ENCODE measurements around the gene ROR1.

The ROR1 gene

GRCh38 chr1:64039390-64039926 is 265.6 kb downstream of the ROR1 start:
- peak overlapping the region; percentile 88 for H3K27ac ChIP-seq (ENCODE audit: low read length, poor library complexity, severe bottlenecking)
- no peak overlapping the region for H2BK15ac ChIP-seq (ENCODE audit: low read depth, poor library complexity, severe bottlenecking)
- H3K79me1 ChIP-seq (replicated peaks; ENCODE audit: low read length, poor library complexity, severe bottlenecking) = peaks cover 4% of the 10 kb centered on the region
- H4K8ac ChIP-seq (ENCODE audit: low read length) = no peak overlapping the region
- H2BK12ac ChIP-seq (ENCODE audit: low read length in 2 of 2) = no peak overlapping the region
- H3K18ac ChIP-seq (ENCODE audit: low read depth in 1 of 2, low read length in 2 of 2) = peak overlapping the region in 1 of 2 experiments; percentile 42
- peak overlapping the region; percentile 65 for H3K9ac ChIP-seq (ENCODE audit: low read length)
- no peak overlapping the region for H3K4me2 ChIP-seq (ENCODE audit: low read length, poor library complexity, severe bottlenecking)
- no peak overlapping the region for H3K14ac ChIP-seq (ENCODE audit: low read length in 2 of 2)
- peak; percentile 97 for DNase-seq
- peak overlapping the region; percentile 63 for H2BK5ac ChIP-seq (ENCODE audit: low read depth, low read length, poor library complexity, severe bottlenecking)
- 6% methylated on average over 3 of the region's 3 CpGs for WGBS
- H3K4me1 ChIP-seq (ENCODE audit: control insufficient read depth, insufficient read depth, low read depth, low read length) = peaks cover 11% of the 10 kb centered on the region
- H3K9me3 ChIP-seq (ENCODE audit: control insufficient read depth, low read length) = peaks cover 4% of the 10 kb centered on the region
- no peak overlapping the region for H2AFZ ChIP-seq (ENCODE audit: low read depth, low read length)
- H3K23ac ChIP-seq (ENCODE audit: low read length in 2 of 2) = no peak overlapping the region
- no peak overlapping the region for H3K4me3 ChIP-seq (ENCODE audit: insufficient read depth in 1 of 2, low read depth in 1 of 2, low read length in 2 of 2)
- H4K91ac ChIP-seq (ENCODE audit: low read length) = no peak overlapping the region
- H3K36me3 ChIP-seq (ENCODE audit: control insufficient read depth in 1 of 2, insufficient read depth in 2 of 2, low read depth in 1 of 2, low read length in 2 of 2) = no peaks in the 10 kb centered on the region
- no peak overlapping the region for H2BK120ac ChIP-seq (ENCODE audit: low read depth, low read length)
- H3K4ac ChIP-seq (ENCODE audit: low read depth in 1 of 2, low read length in 2 of 2) = peak overlapping the region in 1 of 2 experiments; percentile 10
- H3K27me3 ChIP-seq (ENCODE audit: control insufficient read depth in 1 of 2, insufficient read depth in 1 of 2, low read length in 2 of 2) = no peaks in the 10 kb centered on the region
- H2AK5ac ChIP-seq (ENCODE audit: low read length, severe bottlenecking) = no peak overlapping the region

GRCh38 chr1:64041371-64042131 is 267.7 kb downstream of the ROR1 start:
- H3K18ac ChIP-seq (ENCODE audit: low read depth in 1 of 2, low read length in 2 of 2) = peak overlapping the region in 1 of 2 experiments; percentile 28
- no peak overlapping the region for H2BK15ac ChIP-seq (ENCODE audit: low read depth, poor library complexity, severe bottlenecking)
- peaks cover 11% of the 10 kb centered on the region for H3K4me1 ChIP-seq (ENCODE audit: control insufficient read depth, insufficient read depth, low read depth, low read length)
- no peak overlapping the region for H4K91ac ChIP-seq (ENCODE audit: low read length)
- H3K27me3 ChIP-seq (ENCODE audit: control insufficient read depth in 1 of 2, insufficient read depth in 1 of 2, low read length in 2 of 2) = no peaks in the 10 kb centered on the region
- no peak overlapping the region for H2BK120ac ChIP-seq (ENCODE audit: low read depth, low read length)
- H3K23ac ChIP-seq (ENCODE audit: low read length in 2 of 2) = no peak overlapping the region
- H3K79me1 ChIP-seq (replicated peaks; ENCODE audit: low read length, poor library complexity, severe bottlenecking) = peaks cover 4% of the 10 kb centered on the region
- no peak overlapping the region for H2BK5ac ChIP-seq (ENCODE audit: low read depth, low read length, poor library complexity, severe bottlenecking)
- H3K4me2 ChIP-seq (ENCODE audit: low read length, poor library complexity, severe bottlenecking) = no peak overlapping the region
- H4K8ac ChIP-seq (ENCODE audit: low read length) = no peak overlapping the region
- H3K4me3 ChIP-seq (ENCODE audit: insufficient read depth in 1 of 2, low read depth in 1 of 2, low read length in 2 of 2) = no peak overlapping the region
- H2BK12ac ChIP-seq (ENCODE audit: low read length in 2 of 2) = no peak overlapping the region
- H3K14ac ChIP-seq (ENCODE audit: low read length in 2 of 2) = no peak overlapping the region
- peaks cover 2% of the 10 kb centered on the region for H3K9me3 ChIP-seq (ENCODE audit: control insufficient read depth, low read length)
- H2AFZ ChIP-seq (ENCODE audit: low read depth, low read length) = no peak overlapping the region
- DNase-seq = no peak
- H2AK5ac ChIP-seq (ENCODE audit: low read length, severe bottlenecking) = peak overlapping the region; percentile 3
- H3K36me3 ChIP-seq (ENCODE audit: control insufficient read depth in 1 of 2, insufficient read depth in 2 of 2, low read depth in 1 of 2, low read length in 2 of 2) = no peaks in the 10 kb centered on the region
- 71% methylated on average over 3 of the region's 3 CpGs for WGBS
- H3K4ac ChIP-seq (ENCODE audit: low read depth in 1 of 2, low read length in 2 of 2) = peak overlapping the region in 1 of 2 experiments; percentile 35
- no peak overlapping the region for H3K9ac ChIP-seq (ENCODE audit: low read length)
- peak overlapping the region; percentile 14 for H3K27ac ChIP-seq (ENCODE audit: low read length, poor library complexity, severe bottlenecking)

- H3K27me3 ChIP-seq (ENCODE audit: control insufficient read depth in 1 of 2, insufficient read depth in 1 of 2, low read length in 2 of 2) = no peaks in the 10 kb centered on the region
- peak; percentile 73 for DNase-seq
- no peak overlapping the region for H3K23ac ChIP-seq (ENCODE audit: low read length in 2 of 2)
- H3K4me3 ChIP-seq (ENCODE audit: insufficient read depth in 1 of 2, low read depth in 1 of 2, low read length in 2 of 2) = peak overlapping the region in 1 of 2 experiments; percentile 21
- peak overlapping the region; percentile 51 to 86 for H3K18ac ChIP-seq (ENCODE audit: low read depth in 1 of 2, low read length in 2 of 2)
- H4K91ac ChIP-seq (ENCODE audit: low read length) = no peak overlapping the region
- peak overlapping the region; percentile 59 for H2BK5ac ChIP-seq (ENCODE audit: low read depth, low read length, poor library complexity, severe bottlenecking)
- H3K79me1 ChIP-seq (replicated peaks; ENCODE audit: low read length, poor library complexity, severe bottlenecking) = peaks cover 3% of the 10 kb centered on the region
- WGBS = 62% methylated on average over 10 of the region's 10 CpGs
- peaks cover 11% of the 10 kb centered on the region for H3K4me1 ChIP-seq (ENCODE audit: control insufficient read depth, insufficient read depth, low read depth, low read length)
- H3K9me3 ChIP-seq (ENCODE audit: control insufficient read depth, low read length) = no peaks in the 10 kb centered on the region
- no peaks in the 10 kb centered on the region for H3K36me3 ChIP-seq (ENCODE audit: control insufficient read depth in 1 of 2, insufficient read depth in 2 of 2, low read depth in 1 of 2, low read length in 2 of 2)
- H2AFZ ChIP-seq (ENCODE audit: low read depth, low read length) = no peak overlapping the region
- peak overlapping the region in 1 of 2 experiments; percentile 83 for H3K4ac ChIP-seq (ENCODE audit: low read depth in 1 of 2, low read length in 2 of 2)
- no peak overlapping the region for H2BK120ac ChIP-seq (ENCODE audit: low read depth, low read length)
- H2BK15ac ChIP-seq (ENCODE audit: low read depth, poor library complexity, severe bottlenecking) = peak overlapping the region; percentile 0
- no peak overlapping the region for H3K14ac ChIP-seq (ENCODE audit: low read length in 2 of 2)
- H3K4me2 ChIP-seq (ENCODE audit: low read length, poor library complexity, severe bottlenecking) = no peak overlapping the region
- peak overlapping the region; percentile 74 for H3K9ac ChIP-seq (ENCODE audit: low read length)
- no peak overlapping the region for H4K8ac ChIP-seq (ENCODE audit: low read length)
- H3K27ac ChIP-seq (ENCODE audit: low read length, poor library complexity, severe bottlenecking) = peak overlapping the region; percentile 81
- H2BK12ac ChIP-seq (ENCODE audit: low read length in 2 of 2) = peak overlapping the region in 1 of 2 experiments; percentile 53
- peak overlapping the region; percentile 97 for H2AK5ac ChIP-seq (ENCODE audit: low read length, severe bottlenecking)
These were observed 268.7 kb downstream of the ROR1 start for GRCh38 chr1:64042331-64043100.

DNA sequence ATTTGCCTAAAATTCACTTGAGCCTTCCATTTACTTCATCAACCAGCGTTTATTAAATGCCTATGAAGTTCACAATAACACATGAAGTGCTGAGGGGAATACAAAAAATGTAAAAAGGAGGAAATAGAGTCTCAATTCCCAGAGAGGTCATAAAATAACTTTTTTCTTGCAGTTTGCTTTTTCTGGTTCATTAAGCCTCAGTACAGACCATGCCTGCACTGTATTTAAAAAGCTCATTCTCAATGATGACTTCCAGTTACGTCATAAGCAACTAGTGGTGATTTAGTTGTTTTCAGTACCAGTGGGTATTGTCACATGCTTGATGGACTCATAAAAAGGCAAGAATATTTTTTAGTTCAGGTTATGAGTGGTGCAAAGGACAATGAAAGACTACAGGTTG is 269.5 kb downstream of the ROR1 start:
- no peak overlapping the region for H2BK15ac ChIP-seq (ENCODE audit: low read depth, poor library complexity, severe bottlenecking)

More for the DNA sequence above, 269.5 kb downstream of the ROR1 start:
- Histone ChIP-seq H3K4me3 (ENCODE audit: insufficient read depth in 1 of 2, low read depth in 1 of 2, low read length in 2 of 2) (no peak overlapping the region), H3K9ac (ENCODE audit: low read length) (peak overlapping the region; percentile 74), H3K4ac (ENCODE audit: low read depth in 1 of 2, low read length in 2 of 2) (no peak overlapping the region), H3K23ac (ENCODE audit: low read length in 2 of 2) (no peak overlapping the region), H3K18ac (ENCODE audit: low read depth in 1 of 2, low read length in 2 of 2) (no peak overlapping the region), H3K14ac (ENCODE audit: low read length in 2 of 2) (no peak overlapping the region), H4K8ac (ENCODE audit: low read length) (no peak overlapping the region), H3K4me1 (ENCODE audit: control insufficient read depth, insufficient read depth, low read depth, low read length) (peaks cover 7% of the 10 kb centered on the region), H3K27me3 (ENCODE audit: control insufficient read depth in 1 of 2, insufficient read depth in 1 of 2, low read length in 2 of 2) (no peaks in the 10 kb centered on the region), H2BK120ac (ENCODE audit: low read depth, low read length) (no peak overlapping the region), H2AK5ac (ENCODE audit: low read length, severe bottlenecking) (no peak overlapping the region), H3K27ac (ENCODE audit: low read length, poor library complexity, severe bottlenecking) (peak overlapping the region; percentile 37), H3K36me3 (ENCODE audit: control insufficient read depth in 1 of 2, insufficient read depth in 2 of 2, low read depth in 1 of 2, low read length in 2 of 2) (no peaks in the 10 kb centered on the region), H4K91ac (ENCODE audit: low read length) (no peak overlapping the region), H3K9me3 (ENCODE audit: control insufficient read depth, low read length) (no peaks in the 10 kb centered on the region), H3K79me1 (replicated peaks; ENCODE audit: low read length, poor library complexity, severe bottlenecking) (peaks cover 3% of the 10 kb centered on the region), H2BK5ac (ENCODE audit: low read depth, low read length, poor library complexity, severe bottlenecking) (no peak overlapping the region), H2BK12ac (ENCODE audit: low read length in 2 of 2) (no peak overlapping the region), H3K4me2 (ENCODE audit: low read length, poor library complexity, severe bottlenecking) (no peak overlapping the region), H2AFZ (ENCODE audit: low read depth, low read length) (no peak overlapping the region)
- no peak for DNase-seq
- WGBS = 80% methylated on average over 1 of the region's 2 CpGs
